ENCODE results near the gene EXTL1. TPM values are rescaled to one million over a fixed set of nuclear protein-coding genes. Genes with fewer than 3 reads are reported as not detected.
"Not testable (repeated sequence)": the region's sequence is repeated elsewhere in the genome, so short reads cannot be mapped to it uniquely, and the experiment has no call there.

EXTL1 gene
- total and polyA plus RNA-seq, 2 donors from 2014 or later = 0.28 to 0.45 TPM

DNA sequence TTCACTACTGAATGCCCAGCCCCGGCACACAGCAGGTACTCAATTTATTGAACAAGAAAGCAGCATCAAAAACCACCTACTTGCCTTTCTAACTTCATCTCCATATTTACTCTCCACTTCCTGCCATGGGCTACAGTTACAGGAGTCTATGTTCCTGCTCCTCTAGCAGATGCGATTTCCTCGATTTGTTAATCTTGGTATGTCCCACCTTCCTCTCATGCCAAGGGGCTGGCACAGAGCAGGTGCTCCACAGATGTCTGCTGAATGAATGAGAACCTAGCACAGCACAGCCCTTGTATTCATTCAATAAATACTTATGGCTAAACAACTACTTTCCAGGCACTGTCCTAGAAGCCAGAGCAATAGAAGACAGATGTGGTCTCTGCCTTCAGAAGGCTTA lies 35.9 kb upstream of the EXTL1 start:
- Histone ChIP-seq H3K36me3 (ENCODE audit: control insufficient read depth in 2 of 3, insufficient read depth in 3 of 3, low read length in 3 of 3) (peaks cover 2 to 38% (median 14%) of the 10 kb centered on the region in 3 donors), H3K4me3 (ENCODE audit: low read length in 3 of 3) (no peak overlapping the region), H3K9me3 (ENCODE audit: control insufficient read depth in 2 of 3, insufficient read depth in 1 of 3, low read length in 3 of 3) (no peaks in the 10 kb centered on the region), H3K27ac (ENCODE audit: low read depth in 2 of 2, low read length in 2 of 2) (no peak overlapping the region), H3K9ac (ENCODE audit: low read length in 3 of 3) (no peak overlapping the region), H3K27me3 (ENCODE audit: control insufficient read depth, insufficient read depth, low read length) (no peaks in the 10 kb centered on the region), H3K4me1 (ENCODE audit: control insufficient read depth in 2 of 3, insufficient read depth in 2 of 3, low read depth in 1 of 3, low read length in 3 of 3) (no peaks in the 10 kb centered on the region)
- TF ChIP-seq, protein P1, sequence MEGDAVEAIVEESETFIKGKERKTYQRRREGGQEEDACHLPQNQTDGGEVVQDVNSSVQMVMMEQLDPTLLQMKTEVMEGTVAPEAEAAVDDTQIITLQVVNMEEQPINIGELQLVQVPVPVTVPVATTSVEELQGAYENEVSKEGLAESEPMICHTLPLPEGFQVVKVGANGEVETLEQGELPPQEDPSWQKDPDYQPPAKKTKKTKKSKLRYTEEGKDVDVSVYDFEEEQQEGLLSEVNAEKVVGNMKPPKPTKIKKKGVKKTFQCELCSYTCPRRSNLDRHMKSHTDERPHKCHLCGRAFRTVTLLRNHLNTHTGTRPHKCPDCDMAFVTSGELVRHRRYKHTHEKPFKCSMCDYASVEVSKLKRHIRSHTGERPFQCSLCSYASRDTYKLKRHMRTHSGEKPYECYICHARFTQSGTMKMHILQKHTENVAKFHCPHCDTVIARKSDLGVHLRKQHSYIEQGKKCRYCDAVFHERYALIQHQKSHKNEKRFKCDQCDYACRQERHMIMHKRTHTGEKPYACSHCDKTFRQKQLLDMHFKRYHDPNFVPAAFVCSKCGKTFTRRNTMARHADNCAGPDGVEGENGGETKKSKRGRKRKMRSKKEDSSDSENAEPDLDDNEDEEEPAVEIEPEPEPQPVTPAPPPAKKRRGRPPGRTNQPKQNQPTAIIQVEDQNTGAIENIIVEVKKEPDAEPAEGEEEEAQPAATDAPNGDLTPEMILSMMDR (IDR thresholded peaks at IDR 0.05; ENCODE audit: borderline replicate concordance, extremely low read depth, insufficient read depth) = no peak
- FAIRE-seq (no peak), DNase-seq (no peak)
- intact Hi-C loops (cut with DNase I) = no loop called here

DNA sequence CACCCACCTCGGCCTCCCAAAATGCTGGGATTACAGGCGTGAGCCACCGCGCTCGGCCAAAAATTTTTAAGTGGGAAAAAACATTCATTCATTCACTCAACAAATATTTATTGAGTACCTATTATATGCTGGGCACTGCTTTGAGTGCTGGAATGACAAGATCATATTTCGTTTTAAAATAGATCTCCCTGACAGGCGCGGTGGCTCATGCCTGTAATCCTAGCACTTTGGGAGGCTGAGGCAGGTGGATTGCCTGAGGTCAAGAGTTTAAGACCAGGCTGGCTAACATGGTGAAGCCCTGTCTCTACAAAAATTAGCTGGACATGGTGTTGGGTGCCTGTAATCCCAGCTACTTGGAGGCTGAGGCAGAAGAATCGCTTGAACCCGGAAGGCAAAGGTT lies 34.8 kb upstream of the EXTL1 start:
- H3K9ac ChIP-seq (ENCODE audit: low read length in 3 of 3); H3K27ac ChIP-seq (ENCODE audit: low read depth in 2 of 2, low read length in 2 of 2); H3K4me3 ChIP-seq (ENCODE audit: low read length in 3 of 3); intact Hi-C loops (cut with DNase I); FAIRE-seq; H3K9me3 ChIP-seq (ENCODE audit: control insufficient read depth in 2 of 3, insufficient read depth in 1 of 3, low read length in 3 of 3); H3K4me1 ChIP-seq (ENCODE audit: control insufficient read depth in 2 of 3, insufficient read depth in 2 of 3, low read depth in 1 of 3, low read length in 3 of 3); H3K27me3 ChIP-seq (ENCODE audit: control insufficient read depth, insufficient read depth, low read length); DNase-seq: not testable (repeated sequence)
- H3K36me3 ChIP-seq (ENCODE audit: control insufficient read depth in 2 of 3, insufficient read depth in 3 of 3, low read length in 3 of 3) = peaks cover 2 to 34% (median 12%) of the 10 kb centered on the region in 3 donors

DNA sequence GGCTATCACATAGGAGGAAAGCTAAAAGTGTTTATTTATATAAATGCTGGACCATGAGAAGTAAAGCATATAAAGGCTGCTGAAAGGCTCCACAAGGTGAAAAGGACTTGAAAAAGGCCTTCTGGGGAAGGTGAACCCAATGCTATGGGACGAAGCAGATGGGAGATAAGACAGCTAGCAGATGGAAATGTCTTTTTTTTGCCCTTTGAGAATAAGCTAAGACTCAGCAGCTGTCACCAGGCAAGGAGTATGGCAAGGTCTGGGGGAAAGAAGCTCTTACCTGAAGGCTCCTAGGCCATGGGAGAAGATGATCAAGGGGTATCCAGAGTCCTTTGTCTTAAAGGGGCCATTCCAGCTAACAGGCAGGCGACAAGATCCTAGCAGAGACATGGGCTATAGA lies 33.6 kb upstream of the EXTL1 start:
- FAIRE-seq = no peak
- H3K9ac ChIP-seq (ENCODE audit: low read length in 3 of 3) = no peak overlapping the region
- H3K9me3 ChIP-seq (ENCODE audit: control insufficient read depth in 2 of 3, insufficient read depth in 1 of 3, low read length in 3 of 3) = no peaks in the 10 kb centered on the region
- H3K4me3 ChIP-seq (ENCODE audit: low read length in 3 of 3) = no peak overlapping the region
- H3K27ac ChIP-seq (ENCODE audit: low read depth in 2 of 2, low read length in 2 of 2) = no peak overlapping the region
- no peaks in the 10 kb centered on the region for H3K27me3 ChIP-seq (ENCODE audit: control insufficient read depth, insufficient read depth, low read length)
- DNase-seq = no peak
- TF ChIP-seq, protein P1 (IDR thresholded peaks at IDR 0.05; ENCODE audit: borderline replicate concordance, extremely low read depth, insufficient read depth) = no peak
- peaks cover 0 to 22% (median 6%) of the 10 kb centered on the region in 3 donors for H3K36me3 ChIP-seq (ENCODE audit: control insufficient read depth in 2 of 3, insufficient read depth in 3 of 3, low read length in 3 of 3)
- no peaks in the 10 kb centered on the region for H3K4me1 ChIP-seq (ENCODE audit: control insufficient read depth in 2 of 3, insufficient read depth in 2 of 3, low read depth in 1 of 3, low read length in 3 of 3)
- intact Hi-C loops (cut with DNase I) = no loop called here

DNA sequence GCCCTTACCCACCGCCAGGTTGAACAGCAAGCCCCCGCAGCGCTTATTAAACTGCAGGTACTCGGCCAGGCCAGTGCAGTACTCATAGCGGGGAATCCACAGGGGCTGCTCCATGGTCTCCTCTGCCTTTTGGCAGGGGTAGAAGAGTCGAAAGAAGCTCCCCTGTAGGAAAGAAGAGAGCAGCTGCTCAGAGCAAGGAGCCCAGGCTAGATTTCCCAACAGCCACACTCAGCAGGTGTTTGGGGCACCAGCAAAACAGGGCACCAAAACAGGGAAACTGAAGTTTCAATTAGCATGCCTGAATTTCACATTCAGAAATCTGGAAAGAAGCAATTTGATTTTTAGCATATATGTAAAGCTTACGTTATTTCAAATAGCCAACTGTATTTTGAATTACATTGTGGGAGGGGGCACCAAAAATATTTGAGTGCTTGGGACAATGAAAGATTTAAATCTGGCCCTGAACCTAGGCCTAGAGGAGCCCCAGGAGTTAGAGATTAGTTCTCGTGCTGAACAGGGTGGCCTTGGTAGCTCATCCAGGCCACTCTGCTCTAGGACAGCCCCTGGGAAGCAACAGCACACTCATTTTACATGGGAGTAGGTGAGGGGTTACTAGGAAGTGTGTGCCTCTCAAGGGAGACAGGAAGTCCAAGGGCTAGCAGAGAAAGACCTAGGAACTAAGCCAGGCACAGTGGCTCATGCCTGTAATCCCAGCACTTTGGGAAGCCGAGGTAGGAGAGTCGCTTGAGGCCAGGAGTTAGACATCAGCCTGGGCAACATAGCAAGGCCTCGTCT lies 31.9 kb upstream of the EXTL1 start:
- no peak overlapping the region for H3K9ac ChIP-seq (ENCODE audit: low read length in 3 of 3)
- FAIRE-seq = no peak
- no peak overlapping the region for H3K27ac ChIP-seq (ENCODE audit: low read depth in 2 of 2, low read length in 2 of 2)

More for the DNA sequence above, 31.9 kb upstream of the EXTL1 start:
- Histone ChIP-seq H3K4me1 (ENCODE audit: control insufficient read depth in 2 of 3, insufficient read depth in 2 of 3, low read depth in 1 of 3, low read length in 3 of 3) (no peaks in the 10 kb centered on the region), H3K9me3 (ENCODE audit: control insufficient read depth in 2 of 3, insufficient read depth in 1 of 3, low read length in 3 of 3) (no peaks in the 10 kb centered on the region), H3K4me3 (ENCODE audit: low read length in 3 of 3) (no peak overlapping the region), H3K36me3 (ENCODE audit: control insufficient read depth in 2 of 3, insufficient read depth in 3 of 3, low read length in 3 of 3) (peaks cover 0 to 6% (median 3%) of the 10 kb centered on the region in 3 donors), H3K27me3 (ENCODE audit: control insufficient read depth, insufficient read depth, low read length) (no peaks in the 10 kb centered on the region)
- intact Hi-C loops (cut with DNase I) = no loop called here
- DNase-seq = no peak
- TF ChIP-seq, protein P1 (IDR thresholded peaks at IDR 0.05; ENCODE audit: borderline replicate concordance, extremely low read depth, insufficient read depth) = no peak

All from kidney (tissue), 14 donors.